Measurements from ENCODE around the gene HOXA9. TPM values are rescaled to one million over a fixed set of nuclear protein-coding genes. Genes with fewer than 3 reads are reported as not detected.

Gene HOXA9
- total and polyA plus RNA-seq, 2 of the 8 experiments (the other 6 are each of a cell fraction or from before 2014, with no cell fraction given), result not detected

DNA sequence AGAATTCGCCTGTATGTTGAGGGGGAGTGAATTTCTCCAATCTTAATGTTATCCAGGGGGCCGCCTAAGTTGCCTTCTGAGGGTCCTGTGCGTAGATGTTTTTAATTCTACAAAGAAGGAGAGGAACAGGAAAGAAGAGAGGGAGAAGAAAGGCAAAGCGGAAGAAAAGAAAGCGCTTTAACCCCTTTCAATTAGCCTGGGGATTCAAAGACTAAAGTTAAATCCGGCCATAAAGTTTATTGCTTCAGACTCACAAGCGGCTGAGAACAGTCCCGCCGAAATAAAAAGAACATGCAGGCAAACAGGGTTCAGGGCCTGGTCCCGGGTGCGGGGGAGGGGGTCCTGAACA, 26.4 kb downstream of the HOXA9 start:
- Histone ChIP-seq H3K4me2 (ENCODE audit: insufficient read depth in 1 of 2, low read depth in 2 of 2, low read length in 2 of 2) (peak overlapping the region in 1 of 2 experiments; percentile 44; a peak in 1 of 4 replicates), H4K91ac (replicated peaks; ENCODE audit: insufficient read length, low read length) (no peak overlapping the region), H3K14ac (ENCODE audit: insufficient read length) (no peak overlapping the region), H2BK20ac (ENCODE audit: low read length) (no peak overlapping the region), H3K4me3 (ENCODE audit: extremely low read depth in 1 of 4, insufficient read depth in 2 of 4, low read depth in 3 of 4, low read length in 4 of 4) (peak overlapping the region in 1 of 4 experiments; percentile 47; a peak in 1 of 8 replicates), H3K27me3 (replicated peaks in 1 of 4; ENCODE audit: control insufficient read depth in 3 of 4, extremely low read depth in 1 of 4, insufficient read depth in 3 of 4, low read length in 3 of 4) (peaks cover 97 to 100% (median 99%) of the 10 kb centered on the region in 4 experiments), H3K9me3 (ENCODE audit: insufficient read depth in 2 of 2, low read depth in 1 of 2, low read length in 1 of 2) (no peaks in the 10 kb centered on the region), H2AK5ac (ENCODE audit: low read depth, low read length) (no peak overlapping the region), H3K4ac (replicated peaks; ENCODE audit: insufficient read length, low read depth, low read length) (no peak overlapping the region), H2BK12ac (ENCODE audit: low read depth, low read length) (no peak overlapping the region), H3K79me2 (ENCODE audit: control insufficient read depth in 1 of 2, insufficient read depth in 2 of 2, low read length in 2 of 2) (no peaks in the 10 kb centered on the region), H3K23ac (ENCODE audit: insufficient read length) (no peak overlapping the region), H2BK120ac (replicated peaks; ENCODE audit: low read depth, low read length) (no peak overlapping the region), H3K79me1 (ENCODE audit: low read depth, low read length) (no peaks in the 10 kb centered on the region), H3K36me3 (ENCODE audit: control insufficient read depth in 2 of 4, insufficient read depth in 4 of 4, low read length in 3 of 4) (peaks cover 0 to 7% (median 0%) of the 10 kb centered on the region in 4 experiments; a peak in 1 of 8 replicates), H3K56ac (replicated peaks; ENCODE audit: insufficient read length, low read depth, low read length) (no peak overlapping the region), H2BK15ac (ENCODE audit: low read length) (no peak overlapping the region), H4K8ac (ENCODE audit: extremely low read depth, insufficient read depth, low read length) (no peak overlapping the region), H4K5ac (ENCODE audit: insufficient read length, low read depth, low read length) (no peak overlapping the region), H3K4me1 (replicated peaks in 1 of 4; ENCODE audit: control insufficient read depth in 3 of 4, insufficient read depth in 4 of 4, low read length in 3 of 4) (peaks cover 0 to 6% (median 3%) of the 10 kb centered on the region in 4 experiments; a peak in 4 of 7 replicates), H3K9ac (replicated peaks in 1 of 4; ENCODE audit: extremely low read depth in 1 of 4, low read depth in 3 of 4, low read length in 3 of 4) (no peak overlapping the region), H2AFZ (ENCODE audit: low read length) (no peak overlapping the region), H4K20me1 (replicated peaks in 1 of 2; ENCODE audit: control insufficient read depth in 1 of 2, insufficient read depth in 2 of 2, low read length in 2 of 2) (peaks cover 18 to 22% of the 10 kb centered on the region in 2 experiments), H3K27ac (ENCODE audit: low read depth, low read length) (no peak overlapping the region), H3K18ac (ENCODE audit: extremely low read depth, low read length) (no peak overlapping the region), H2BK5ac (ENCODE audit: low read depth, low read length) (no peak overlapping the region), H3K23me2 (ENCODE audit: low read depth, low read length) (peaks cover 9% of the 10 kb centered on the region)
- DNase-seq (ENCODE audit: low read depth in 1 of 2, low spot score in 2 of 2), result no peak
- FAIRE-seq, result no peak
- ChIA-PET CTCF (ENCODE audit: partially characterized antibody) (interaction anchor here (1.3 to 3.5 kb wide), 2 partner anchors 22 to 286 kb away, joined by 4 to 11 read pairs; no protein-coding TSS in a partner anchor), POLR2A (ENCODE audit: partially characterized antibody) (no interaction called here)
- 12% methylated on average over 11 of the region's 11 CpGs; no CpG with 5 or more reads in 1 of the 2 experiments for WGBS, 2 experiments (ENCODE audit: extremely low coverage in 1 of 2, insufficient coverage in 1 of 2, insufficient read length in 1 of 2, insufficient replicate concordance in 2 of 2, low coverage in 1 of 2, low lambda C conversion rate in 2 of 2, missing lambda C conversion rate in 1 of 2)
- TF ChIP-seq, protein P1, sequence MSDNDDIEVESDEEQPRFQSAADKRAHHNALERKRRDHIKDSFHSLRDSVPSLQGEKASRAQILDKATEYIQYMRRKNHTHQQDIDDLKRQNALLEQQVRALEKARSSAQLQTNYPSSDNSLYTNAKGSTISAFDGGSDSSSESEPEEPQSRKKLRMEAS (IDR thresholded peaks at IDR 0.05), result no peak
- TF ChIP-seq RXRA (IDR thresholded peaks at IDR 0.05; ENCODE audit: insufficient read depth, low read depth, low read length), result no peak
- TF ChIP-seq CBX8 (IDR thresholded peaks at IDR 0.05; ENCODE audit: borderline replicate concordance, low read depth, low read length), result peak; percentile 24; the same call in 1 of the 2 replicates
- TF ChIP-seq RAD21 (IDR thresholded peaks at IDR 0.05 in 1 of 2, conservative IDR thresholded peaks at IDR 0.05 in 1 of 2; ENCODE audit: low read depth in 2 of 2, low read length in 2 of 2), result no peak
- no peak for TF ChIP-seq CBX5 (IDR thresholded peaks at IDR 0.05; ENCODE audit: low read depth, low read length)
- TF ChIP-seq BCL11A (IDR thresholded peaks at IDR 0.05; ENCODE audit: low read depth in 2 of 2, low read length in 2 of 2), result no peak

All from H1 (cell line).